ENCODE results near the gene PRKACB.

The PRKACB gene

GRCh38 chr1:84159533-84160240 is 15.6 kb downstream of the PRKACB start:
- DNase-seq, result no peak

GRCh38 chr1:84162295-84162694 is 18.2 kb downstream of the PRKACB start:
- no peak for DNase-seq

GRCh38 chr1:84163123-84163931 is 19.3 kb downstream of the PRKACB start:
- no peak for DNase-seq

GRCh38 chr1:84164161-84164560 is 20.1 kb downstream of the PRKACB start:
- DNase-seq, result no peak

GRCh38 chr1:84164567-84165021 is 20.5 kb downstream of the PRKACB start:
- DNase-seq, result no peak

- no peak for DNase-seq
These were observed 21.5 kb downstream of the PRKACB start for GRCh38 chr1:84165601-84166000.

- no peak for DNase-seq
These were observed 22.7 kb downstream of the PRKACB start for GRCh38 chr1:84166797-84167196.

- DNase-seq, result no peak
These were observed 24.7 kb downstream of the PRKACB start for GRCh38 chr1:84168783-84169182.

GRCh38 chr1:84170171-84170570 is 26.1 kb downstream of the PRKACB start:
- DNase-seq, result no peak

- DNase-seq, result no peak
These were observed 27.4 kb downstream of the PRKACB start for GRCh38 chr1:84171481-84171880.

GRCh38 chr1:84174051-84174556 is 30.0 kb downstream of the PRKACB start:
- DNase-seq, result no peak

GRCh38 chr1:84181350-84182005 is 37.4 kb downstream of the PRKACB start:
- DNase-seq, result no peak

- no peak for DNase-seq
These were observed 46.4 kb downstream of the PRKACB start for GRCh38 chr1:84190455-84190854.

- no peak for DNase-seq
These were observed 48.6 kb downstream of the PRKACB start for GRCh38 chr1:84192681-84193080.

- DNase-seq, result no peak
These were observed 54.8 kb downstream of the PRKACB start for GRCh38 chr1:84198832-84199231.

GRCh38 chr1:84199257-84199656 is 55.2 kb downstream of the PRKACB start:
- DNase-seq, result no peak

- DNase-seq, result no peak
These were observed 58.1 kb downstream of the PRKACB start for GRCh38 chr1:84202126-84202525.

GRCh38 chr1:84206375-84206774 is 62.3 kb downstream of the PRKACB start:
- DNase-seq, result no peak

- DNase-seq, result no peak
These were observed 64.9 kb downstream of the PRKACB start for GRCh38 chr1:84208935-84209334.

- DNase-seq, result no peak
These were observed 70.3 kb downstream of the PRKACB start for GRCh38 chr1:84214115-84214956.

- DNase-seq, result no peak
These were observed 73.2 kb downstream of the PRKACB start for GRCh38 chr1:84217239-84217638.

- no peak for DNase-seq
These were observed 79.8 kb downstream of the PRKACB start for GRCh38 chr1:84223751-84224432.
